Mesenchymal stem cell (in vitro differentiated cells and primary cell): ENCODE results near the gene GATD1.
A peak's percentile ranks its signal among the peaks of the same experiment; 100 is the strongest.

ENCODE experiments used
- DNase-seq: peaks from one replicate; pipeline ENCODE4 v3.0.0-alpha.2; 2013
- H2AFZ ChIP-seq: one replicate; pipeline ENCODE4 v1.6.1; 2013; ENCODE audit warnings: low read depth, mild to moderate bottlenecking, control low read depth, inconsistent platforms, low read length, moderate library complexity
- H2AK5ac ChIP-seq: 2 replicates; pipeline ENCODE4 v1.6.1; 2013; ENCODE audit warnings: low read length, moderate library complexity, mild to moderate bottlenecking, inconsistent platforms; ENCODE audit not compliant: severe bottlenecking
- H2BK120ac ChIP-seq: one replicate; pipeline ENCODE4 v1.6.1; 2013; ENCODE audit warnings: low read depth, mild to moderate bottlenecking, inconsistent platforms, low read length, moderate library complexity
- H2BK12ac ChIP-seq, 2 experiments: one replicate each; pipeline ENCODE4 v1.6.1; 2013; ENCODE audit warnings: inconsistent platforms in 2 of 2, low read length in 2 of 2, mild to moderate bottlenecking in 2 of 2, moderate library complexity in 2 of 2, control low read depth in 1 of 2
- H2BK15ac ChIP-seq: one replicate; pipeline ENCODE4 v1.6.1; 2013; ENCODE audit warnings: mild to moderate bottlenecking, low read depth, inconsistent platforms; ENCODE audit not compliant: poor library complexity, severe bottlenecking
- H2BK5ac ChIP-seq: 2 replicates; pipeline ENCODE4 v1.6.1; 2013; ENCODE audit warnings: low read depth, mild to moderate bottlenecking, low read length, control low read depth, inconsistent platforms; ENCODE audit not compliant: poor library complexity, severe bottlenecking
- H3K14ac ChIP-seq, 2 experiments: one replicate each; pipeline ENCODE4 v1.6.1; 2013; ENCODE audit warnings: inconsistent platforms in 2 of 2, low read length in 2 of 2, control low read depth in 1 of 2, mild to moderate bottlenecking in 1 of 2, moderate library complexity in 1 of 2
- H3K18ac ChIP-seq, 2 experiments: one replicate each; pipeline ENCODE4 v1.6.1; 2013; ENCODE audit warnings: inconsistent platforms in 2 of 2, low read length in 2 of 2, control low read depth in 1 of 2, low read depth in 1 of 2, mild to moderate bottlenecking in 1 of 2
- H3K23ac ChIP-seq, 2 experiments: one replicate each; pipeline ENCODE4 v1.6.1; 2013; ENCODE audit warnings: inconsistent platforms in 2 of 2, low read length in 2 of 2, mild to moderate bottlenecking in 2 of 2, moderate library complexity in 2 of 2, control low read depth in 1 of 2
- H3K27ac ChIP-seq: 2 replicates; pipeline ENCODE4 v1.5.1; 2013; ENCODE audit warnings: mild to moderate bottlenecking, moderate library complexity, low read length, control low read depth, inconsistent platforms; ENCODE audit not compliant: poor library complexity, severe bottlenecking
- H3K27me3 ChIP-seq, 2 experiments: 2 replicates each; pipeline versions ENCODE4 v1.6.1 to v1.7.0; 2013; ENCODE audit warnings: low read length in 2 of 2, mild to moderate bottlenecking in 2 of 2, moderate library complexity in 2 of 2, control low read depth in 1 of 2, inconsistent platforms in 1 of 2; ENCODE audit not compliant: control insufficient read depth in 1 of 2, insufficient read depth in 1 of 2
- H3K36me3 ChIP-seq, 2 experiments: 2 replicates each; pipeline versions ENCODE4 v1.6.1 to v1.7.0; 2013; ENCODE audit warnings: low read length in 2 of 2, control low read depth in 1 of 2, inconsistent platforms in 1 of 2, low read depth in 1 of 2, mild to moderate bottlenecking in 1 of 2; ENCODE audit not compliant: insufficient read depth in 2 of 2, control insufficient read depth in 1 of 2
- H3K4ac ChIP-seq, 2 experiments: one replicate each; pipeline ENCODE4 v1.6.1; 2013; ENCODE audit warnings: inconsistent platforms in 2 of 2, low read length in 2 of 2, mild to moderate bottlenecking in 2 of 2, moderate library complexity in 2 of 2, control low read depth in 1 of 2, low read depth in 1 of 2
- H3K4me1 ChIP-seq: 2 replicates; pipeline ENCODE4 v1.6.1; 2013; ENCODE audit warnings: low read depth, low read length, control low read depth; ENCODE audit not compliant: control insufficient read depth, insufficient read depth
- H3K4me2 ChIP-seq: 2 replicates; pipeline ENCODE4 v1.6.1; 2013; ENCODE audit warnings: low read length, mild to moderate bottlenecking, inconsistent platforms; ENCODE audit not compliant: poor library complexity, severe bottlenecking
- H3K4me3 ChIP-seq, 2 experiments: 2 replicates each; pipeline versions ENCODE4 v1.5.1 to v1.7.0; 2013; ENCODE audit warnings: low read length in 2 of 2, mild to moderate bottlenecking in 2 of 2, control low read depth in 1 of 2, low read depth in 1 of 2; ENCODE audit not compliant: insufficient read depth in 1 of 2
- H3K79me1 ChIP-seq: replicated peaks from 2 replicates; pipeline ENCODE4 v1.6.1; 2013; ENCODE audit warnings: mild to moderate bottlenecking, control low read depth, low read length, inconsistent platforms; ENCODE audit not compliant: poor library complexity, severe bottlenecking
- H3K9ac ChIP-seq: 2 replicates; pipeline ENCODE4 v1.7.0; 2013; ENCODE audit warnings: mild to moderate bottlenecking, low read length, moderate library complexity
- H3K9me3 ChIP-seq: 2 replicates; pipeline ENCODE4 v1.7.0; 2013; ENCODE audit warnings: mild to moderate bottlenecking, low read length; ENCODE audit not compliant: control insufficient read depth
- H4K8ac ChIP-seq: one replicate; pipeline ENCODE4 v1.6.1; 2013; ENCODE audit warnings: inconsistent platforms, mild to moderate bottlenecking, low read length, moderate library complexity
- H4K91ac ChIP-seq: one replicate; pipeline ENCODE4 v1.6.1; 2013; ENCODE audit warnings: mild to moderate bottlenecking, low read length, inconsistent platforms
- WGBS: methylation state at CpG from one replicate; pipeline ENCODE4 v1.1.7; 2013; ENCODE audit warnings: mixed read lengths; 5-methylcytosine and 5-hydroxymethylcytosine counted together

GATD1 gene

DNA sequence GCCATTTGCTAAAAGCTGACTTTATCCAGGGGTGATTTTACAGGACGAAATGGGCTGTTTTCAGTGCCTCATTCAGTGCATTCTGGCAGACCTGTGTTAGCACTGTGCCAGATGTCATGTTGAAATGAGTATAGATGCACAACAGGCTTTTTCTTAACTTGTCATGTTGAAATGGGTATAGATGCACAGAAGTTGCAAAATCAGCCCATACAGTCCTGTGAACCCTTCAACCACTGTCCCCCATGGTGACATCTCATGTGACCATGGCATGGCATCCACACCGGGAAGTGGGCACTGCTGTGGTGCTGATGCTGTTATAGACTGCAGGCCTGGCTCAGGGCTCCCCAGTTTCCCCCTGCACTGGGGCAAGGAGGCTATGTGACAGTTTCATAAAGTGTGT lies 27.6 kb downstream of the GATD1 start:
- Histone ChIP-seq H3K9me3 (no peaks in the 10 kb centered on the region), H3K4me2 (peak overlapping the region; percentile 19), H3K9ac (no peak overlapping the region), H3K4me3 (no peak overlapping the region), H2BK12ac (no peak overlapping the region), H4K91ac (peak overlapping the region; percentile 62), H3K27ac (no peak overlapping the region), H4K8ac (no peak overlapping the region), H3K18ac (no peak overlapping the region), H2BK120ac (no peak overlapping the region), H2BK5ac (no peak overlapping the region), H2AK5ac (peak overlapping the region; percentile 31), H2BK15ac (no peak overlapping the region), H3K4ac (no peak overlapping the region), H2AFZ (no peak overlapping the region), H3K4me1 (peaks cover 13% of the 10 kb centered on the region), H3K79me1 (peaks cover under 1% of the 10 kb centered on the region), H3K23ac (no peak overlapping the region), H3K27me3 (no peaks in the 10 kb centered on the region), H3K14ac (no peak overlapping the region), H3K36me3 (peaks cover 5 to 7% of the 10 kb centered on the region in 2 experiments)
- DNase-seq = no peak
- 96% methylated on average over 2 of the region's 2 CpGs for WGBS

GRCh38 chr11:748007-748359 lies 29.3 kb downstream of the GATD1 start:
- Histone ChIP-seq H3K9me3 (no peaks in the 10 kb centered on the region), H2BK15ac (no peak overlapping the region), H3K23ac (peak overlapping the region in 1 of 2 experiments; percentile 100), H2BK5ac (no peak overlapping the region), H2AK5ac (no peak overlapping the region), H3K18ac (peak overlapping the region; percentile 52 to 96), H3K9ac (peak overlapping the region; percentile 87), H4K8ac (peak overlapping the region; percentile 85), H2BK12ac (peak overlapping the region in 1 of 2 experiments; percentile 11), H3K27me3 (no peaks in the 10 kb centered on the region), H3K4ac (peak overlapping the region; percentile 80 to 85), H3K27ac (peak overlapping the region; percentile 88), H3K4me1 (peaks cover 13% of the 10 kb centered on the region), H3K79me1 (no peaks in the 10 kb centered on the region), H3K36me3 (peaks cover 5 to 7% of the 10 kb centered on the region in 2 experiments), H2BK120ac (no peak overlapping the region), H3K4me2 (peak overlapping the region; percentile 79), H3K4me3 (peak overlapping the region; percentile 88 to 98), H2AFZ (peak overlapping the region; percentile 98), H4K91ac (peak overlapping the region; percentile 90), H3K14ac (peak overlapping the region in 1 of 2 experiments; percentile 98)
- peak; percentile 53 for DNase-seq
- WGBS = 8% methylated on average over 18 of the region's 18 CpGs

- peak within 1 kb of the TSS in 1 of 2 experiments; percentile 98 for H3K14ac ChIP-seq
- peak within 1 kb of the TSS in 1 of 2 experiments; percentile 72 for H2BK12ac ChIP-seq
- under 1% methylated on average over 89 of the region's 112 CpGs for WGBS
- peak; percentile 89 for DNase-seq
- peak within 1 kb of the TSS; percentile 99 for H3K4me2 ChIP-seq
- H3K27me3 ChIP-seq = no peaks in the 10 kb centered on the region
- peak within 1 kb of the TSS; percentile 80 to 85 for H3K4ac ChIP-seq
- peak within 1 kb of the TSS; percentile 98 for H2AFZ ChIP-seq
- H2BK5ac ChIP-seq = peak within 1 kb of the TSS; percentile 61
- peak within 1 kb of the TSS; percentile 90 for H4K91ac ChIP-seq
- peak within 1 kb of the TSS; percentile 26 for H2BK15ac ChIP-seq
- peaks cover 2 to 3% of the 10 kb centered on the region in 2 experiments for H3K36me3 ChIP-seq
- H3K18ac ChIP-seq = peak within 1 kb of the TSS; percentile 52 to 96
- peak within 1 kb of the TSS; percentile 61 for H2BK120ac ChIP-seq
- no peaks in the 10 kb centered on the region for H3K9me3 ChIP-seq
- no peaks in the 10 kb centered on the region for H3K79me1 ChIP-seq
- H3K4me1 ChIP-seq = peaks cover 13% of the 10 kb centered on the region
- H3K27ac ChIP-seq = peak within 1 kb of the TSS; percentile 88
- peak within 1 kb of the TSS; percentile 87 for H3K9ac ChIP-seq
- peak within 1 kb of the TSS; percentile 88 to 98 for H3K4me3 ChIP-seq
- H3K23ac ChIP-seq = peak within 1 kb of the TSS; percentile 96 to 100
- H4K8ac ChIP-seq = peak within 1 kb of the TSS; percentile 92
- no peak within 1 kb of the TSS for H2AK5ac ChIP-seq
These were observed 29.9 kb downstream of the GATD1 start, which contains the start of gene TALDO1 for GRCh38 chr11:747158-748006. TSS of gene TALDO1 (plus strand) at chr11:747464. CDS start at chr11:747482, 18 bp downstream.
